ENCODE measurements around the gene LAGE3. TPM values are rescaled to one million over a fixed set of nuclear protein-coding genes. Genes with fewer than 3 reads are reported as not detected.
A peak's percentile ranks its signal among the peaks of the same experiment; 100 is the strongest.

The LAGE3 gene
- total and polyA plus RNA-seq, 10 donors, result 11.8 to 27.7 (median 19.4) TPM

- intact Hi-C loops (cut with DNase I; ENCODE audit: low total_unique reads), result no loop called here
- 90 to 100% (median 95%) methylated on average over 3 to 8 of the region's 8 CpGs for WGBS, 5 donors
Measured at GRCh38 chrX:154519389-154519788, 40.3 kb upstream of the LAGE3 start.

GRCh38 chrX:154517101-154517781 is 38.2 kb upstream of the LAGE3 start:
- H3K27me3 ChIP-seq (replicated peaks in 1 of 7), result no peaks in the 10 kb centered on the region
- WGBS, 5 donors, result 70 to 80% (median 75%) methylated on average over 19 to 25 of the region's 25 CpGs

More at GRCh38 chrX:154519389-154519788, 40.3 kb upstream of the LAGE3 start:
- Histone ChIP-seq H3K4me3 (no peak overlapping the region), H3K27me3 (replicated peaks in 1 of 7) (no peaks in the 10 kb centered on the region), H3K27ac (no peak overlapping the region), H3K4me1 (peaks cover 0 to 22% (median 10%) of the 10 kb centered on the region in 6 donors), H3K9me3 (no peaks in the 10 kb centered on the region), H3K36me3 (no peaks in the 10 kb centered on the region)
- no peak for DNase-seq
- no peak for TF ChIP-seq POLR2AphosphoS5 (IDR thresholded peaks at IDR 0.05)

GRCh38 chrX:154516656-154517100 is 37.6 kb upstream of the LAGE3 start:
- H3K4me3 ChIP-seq, result peak overlapping the region; percentile 1 to 82 (median 54)
- H3K27ac ChIP-seq, result peak overlapping the region; percentile 72 to 93 (median 90)
- no peak for DNase-seq
- WGBS, 5 donors, result 10 to 50% (median 17%) methylated on average over 17 to 19 of the region's 19 CpGs
- H3K36me3 ChIP-seq, result no peaks in the 10 kb centered on the region
- TF ChIP-seq POLR2AphosphoS5 (IDR thresholded peaks at IDR 0.05) (no peak), CTCF (IDR thresholded peaks at IDR 0.05 in 8 of 11, conservative IDR thresholded peaks at IDR 0.05 in 3 of 11) (no peak), POLR2A (IDR thresholded peaks at IDR 0.05) (no peak)
- H3K27me3 ChIP-seq (replicated peaks in 1 of 7), result no peaks in the 10 kb centered on the region
- peaks cover 0 to 24% (median 12%) of the 10 kb centered on the region in 6 donors for H3K4me1 ChIP-seq
- no peaks in the 10 kb centered on the region for H3K9me3 ChIP-seq
- intact Hi-C loops (cut with DNase I; ENCODE audit: low total_unique reads), result no loop called here

More at GRCh38 chrX:154517101-154517781, 38.2 kb upstream of the LAGE3 start:
- intact Hi-C loops (cut with DNase I; ENCODE audit: low total_unique reads), result no loop called here
- H3K4me1 ChIP-seq, result peaks cover 0 to 22% (median 10%) of the 10 kb centered on the region in 6 donors
- H3K36me3 ChIP-seq, result no peaks in the 10 kb centered on the region
- peak; percentile 82 for DNase-seq
- H3K27ac ChIP-seq, result peak overlapping the region in 7 of 8 donors; percentile 84 to 93 (median 90)
- H3K9me3 ChIP-seq, result no peaks in the 10 kb centered on the region
- TF ChIP-seq POLR2AphosphoS5 (IDR thresholded peaks at IDR 0.05) (peak in 1 of 3 donors; percentile 31), CTCF (IDR thresholded peaks at IDR 0.05 in 8 of 11, conservative IDR thresholded peaks at IDR 0.05 in 3 of 11) (no peak)
- peak overlapping the region in 3 of 8 donors; percentile 54 to 82 (median 69) for H3K4me3 ChIP-seq

- H3K4me1 ChIP-seq, result peaks cover 0 to 30% (median 15%) of the 10 kb centered on the region in 6 donors
- no peaks in the 10 kb centered on the region for H3K36me3 ChIP-seq
- H3K9me3 ChIP-seq, result no peaks in the 10 kb centered on the region
- 0 to 46% (median 22%) methylated on average over 10 to 59 of the region's 59 CpGs; no CpG with 5 or more reads in 1 of the 5 donors for WGBS, 5 donors
- peak within 1 kb of the TSS; percentile 50 to 82 (median 54) for H3K4me3 ChIP-seq
- peak; percentile 97 for DNase-seq
- peak within 1 kb of the TSS; percentile 84 to 93 (median 90) for H3K27ac ChIP-seq
- no peak for TF ChIP-seq CTCF (IDR thresholded peaks at IDR 0.05 in 8 of 11, conservative IDR thresholded peaks at IDR 0.05 in 3 of 11)
- TF ChIP-seq POLR2AphosphoS5 (IDR thresholded peaks at IDR 0.05), result peak; percentile 91 to 95 (median 92)
- peak in 2 of 3 donors; percentile 68 to 69 for TF ChIP-seq POLR2A (IDR thresholded peaks at IDR 0.05)
- no peaks in the 10 kb centered on the region for H3K27me3 ChIP-seq (replicated peaks in 1 of 7)
- intact Hi-C loops (cut with DNase I; ENCODE audit: low total_unique reads), result no loop called here
Measured at GRCh38 chrX:154515966-154516655, 37.0 kb upstream of the LAGE3 start, which contains the start of gene FAM3A. Gene FAM3A (minus strand): TSS chrX:154516232. CDS start chrX:154515772, 460 bp downstream.

All from spleen (tissue), 11 donors.